Gastrocnemius medialis (tissue), 4 donors: Measurements from ENCODE around the gene MZT1.

Experiments used
- CTCF ChIP-seq, 5 experiments: fragments of 450-650 bp in 3 of 5; fragments of 200-600 bp in 2 of 5; sonication (generic) in 2 of 5; IDR thresholded peaks in 4 of 5; conservative IDR thresholded peaks in 1 of 5; 1 replicate in 4 of 5; 2 replicates in 1 of 5; pipeline ENCODE4 v1.5.1; 2016 to 2019; ENCODE audit warnings: antibody characterized with exemption in 5 of 5, mild to moderate bottlenecking in 3 of 5, moderate library complexity in 3 of 5
- POLR2A ChIP-seq, 2 donors: fragments of 450-650 bp; IDR thresholded peaks; one replicate each; pipeline ENCODE4 v1.6.1; 2017; ENCODE audit warnings: antibody characterized with exemption in 2 of 2, mild to moderate bottlenecking in 2 of 2, moderate library complexity in 2 of 2

DNA sequence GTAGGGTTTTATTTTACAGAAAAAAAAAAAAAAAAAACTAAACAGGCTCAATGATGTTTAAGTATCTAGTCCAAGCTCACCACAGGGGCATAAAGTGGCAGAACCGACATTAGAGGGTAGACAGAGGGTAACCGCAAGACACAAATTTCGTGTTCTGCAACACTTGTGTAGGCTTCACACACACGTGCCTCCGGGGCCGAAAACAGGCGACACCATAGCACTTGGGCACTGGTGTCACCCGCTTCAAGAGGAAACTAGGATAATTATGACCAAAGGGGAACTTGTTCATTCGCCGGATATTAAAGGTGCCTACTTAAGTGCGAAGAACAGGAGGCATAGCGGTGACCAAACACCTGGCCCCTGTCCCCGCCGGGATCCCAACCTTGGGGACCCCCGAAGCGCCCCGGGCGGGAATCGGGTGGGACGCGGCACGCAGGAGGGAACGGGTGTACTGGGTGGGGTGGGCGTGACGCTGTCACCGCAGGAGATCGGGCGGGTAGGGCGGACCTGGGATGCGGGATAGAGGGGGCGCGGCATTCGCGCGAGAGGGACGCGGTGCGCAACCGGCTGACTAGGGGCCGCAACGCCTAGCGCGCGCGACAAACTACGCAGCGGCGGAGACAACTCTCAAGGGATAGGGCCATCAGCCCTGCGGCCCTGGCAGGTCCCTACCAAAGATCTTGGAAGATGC, 558 bp downstream of the MZT1 start:
- no peak for TF ChIP-seq CTCF (IDR thresholded peaks at IDR 0.05 in 4 of 5, conservative IDR thresholded peaks at IDR 0.05 in 1 of 5)
- no peak for TF ChIP-seq POLR2A (IDR thresholded peaks at IDR 0.05)
